Keratinocyte (primary cell): Measurements from ENCODE around the gene GBP3. TPM values are rescaled to one million over a fixed set of nuclear protein-coding genes. Genes with fewer than 3 reads are reported as not detected.
"Not testable (repeated sequence)": the region's sequence is repeated elsewhere in the genome, so short reads cannot be mapped to it uniquely, and the experiment has no call there.

ENCODE experiments used
- DNase-seq: peaks from one replicate; pipeline ENCODE4 v3.0.0-alpha.2; 2011; ENCODE audit warnings: low read depth, missing footprints, low spot score
- FAIRE-seq: peaks from 2 replicates; lab custom pipeline; 2011; peaks lifted over from hg19 to GRCh38; lab: Jason Lieb, UNC
- H2AFZ ChIP-seq: 2 replicates; pipeline ENCODE4 v1.6.0; 2012; ENCODE audit warnings: low read length, control low read depth, inconsistent platforms; ENCODE audit not compliant: control insufficient read depth
- H3K27ac ChIP-seq: 2 replicates; pipeline ENCODE4 v1.5.1; 2011; ENCODE audit warnings: low read length; ENCODE audit not compliant: control insufficient read depth, insufficient read depth
- H3K27me3 ChIP-seq: 3 replicates; pipeline ENCODE4 v1.6.0; 2011; ENCODE audit warnings: low read length; ENCODE audit not compliant: control insufficient read depth, insufficient read depth; ENCODE audit errors: extremely low read depth
- H3K36me3 ChIP-seq, 2 experiments: 2 replicates in 1 of 2; 3 replicates in 1 of 2; pipeline ENCODE4 v1.5.1; 2011; ENCODE audit warnings: low read length in 2 of 2, mild to moderate bottlenecking in 1 of 2; ENCODE audit not compliant: control insufficient read depth in 2 of 2, insufficient read depth in 2 of 2; ENCODE audit errors: extremely low read depth in 1 of 2
- H3K4me1 ChIP-seq: 3 replicates; pipeline ENCODE4 v1.5.1; 2011; ENCODE audit warnings: low read length; ENCODE audit not compliant: control insufficient read depth, insufficient read depth; ENCODE audit errors: extremely low read depth
- H3K4me2 ChIP-seq: 3 replicates; pipeline ENCODE4 v1.6.0; 2011; ENCODE audit warnings: low read depth, low read length; ENCODE audit not compliant: control insufficient read depth, insufficient read depth; ENCODE audit errors: extremely low read depth
- H3K4me3 ChIP-seq, 3 experiments: fragments of 200-600 bp in 1 of 3; sonication (generic) in 1 of 3; 2 replicates in 2 of 3; 3 replicates in 1 of 3; pipeline ENCODE4 v1.5.1; 2011 to 2016; ENCODE audit warnings: low read length in 3 of 3, mild to moderate bottlenecking in 3 of 3, control low read depth in 2 of 3, inconsistent platforms in 1 of 3, low read depth in 1 of 3, mixed read lengths in 1 of 3, mixed run types in 1 of 3, moderate library complexity in 1 of 3; ENCODE audit not compliant: control insufficient read depth in 2 of 3, insufficient read depth in 2 of 3; ENCODE audit errors: extremely low read depth in 1 of 3
- H3K79me2 ChIP-seq: 2 replicates; pipeline ENCODE4 v1.6.0; 2012; ENCODE audit warnings: low read length; ENCODE audit not compliant: control insufficient read depth, insufficient read depth
- H3K9ac ChIP-seq: 3 replicates; pipeline ENCODE4 v1.6.0; 2011; ENCODE audit warnings: low read length; ENCODE audit not compliant: control insufficient read depth, insufficient read depth; ENCODE audit errors: extremely low read depth
- H3K9me1 ChIP-seq: 3 replicates; pipeline ENCODE4 v1.6.0; 2011; ENCODE audit warnings: low read length; ENCODE audit not compliant: control insufficient read depth, insufficient read depth; ENCODE audit errors: extremely low read depth
- H3K9me3 ChIP-seq: 2 replicates; pipeline ENCODE4 v1.5.1; 2012; ENCODE audit warnings: low read depth, low read length; ENCODE audit not compliant: control insufficient read depth
- H4K20me1 ChIP-seq: 3 replicates; pipeline ENCODE4 v1.6.0; 2011; ENCODE audit warnings: low read length; ENCODE audit not compliant: control insufficient read depth, insufficient read depth; ENCODE audit errors: extremely low read depth
- CTCF ChIP-seq, 3 experiments: IDR thresholded peaks in 1 of 3; conservative IDR thresholded peaks in 1 of 3; optimal IDR thresholded peaks in 1 of 3; 2 replicates in 2 of 3; 3 replicates in 1 of 3; pipeline versions ENCODE3 to v1.5.1; 2011; ENCODE audit warnings: low read length in 3 of 3, mild to moderate bottlenecking in 3 of 3, moderate library complexity in 2 of 3, control low read depth in 1 of 3, inconsistent platforms in 1 of 3; ENCODE audit not compliant: insufficient read depth in 2 of 3; ENCODE audit errors: extremely low read depth in 1 of 3
- EZH2 ChIP-seq: IDR thresholded peaks from one replicate; pipeline ENCODE4 v1.6.1; 2012; ENCODE audit warnings: inconsistent platforms, mild to moderate bottlenecking, low read length, moderate library complexity
- dilution Hi-C: fragments of 300-500 bp; cut with MboI; formaldehyde crosslinking; loops from one replicate; pipeline ENCODE4 v1.7.0; 2020; ENCODE audit warnings: low sequenced_read_pairs; ENCODE audit not compliant: extremely low pct_ligation_motif_present
- polyA plus RNA-seq, 5 experiments: library from polyadenylated mRNA; depleted of rRNA in 3 of 5; stranded (reverse) in 3 of 5; stranded (forward) in 1 of 5; unstranded in 1 of 5; fragments of >200 nt; gene quantifications; 1 replicate in 1 of 5; 2 replicates in 3 of 5; 3 replicates in 1 of 5; pipeline versions ENCODE4 v1.2.1 to v1.2.3, GENCODE V29; 2011 to 2012; ENCODE audit warnings: missing spikeins in 2 of 5, low read depth in 1 of 5, low replicate concordance in 1 of 5

GBP3 gene
- polyA plus RNA-seq, 1 donor (not counting 4 experiments of a cell fraction or from before 2014, with no cell fraction given): 42.6 TPM

- peaks cover 32% of the 10 kb centered on the region for H3K79me2 ChIP-seq
- DNase-seq (no peak), FAIRE-seq (no peak)
- no peaks in the 10 kb centered on the region for H4K20me1 ChIP-seq
- TF ChIP-seq CTCF (optimal IDR thresholded peaks at IDR 0.05 in 1 of 3, IDR thresholded peaks at IDR 0.05 in 1 of 3, conservative IDR thresholded peaks at IDR 0.05 in 1 of 3; ENCODE audit: extremely low read depth in 1 of 3, insufficient read depth in 2 of 3, low read length in 3 of 3) (no peak), EZH2 (no peak)
- H3K4me2 ChIP-seq: no peak overlapping the region
- no peaks in the 10 kb centered on the region for H3K27me3 ChIP-seq
- H3K9me1 ChIP-seq: no peaks in the 10 kb centered on the region
- H3K9ac ChIP-seq: no peak overlapping the region
- no peak overlapping the region for H2AFZ ChIP-seq
- no peaks in the 10 kb centered on the region for H3K9me3 ChIP-seq
- H3K4me1 ChIP-seq: peaks cover 3% of the 10 kb centered on the region
- H3K27ac ChIP-seq: no peak overlapping the region
- no peak overlapping the region for H3K4me3 ChIP-seq
- H3K36me3 ChIP-seq: peaks cover 0 to 5% of the 10 kb centered on the region in 2 experiments
- dilution Hi-C loops: no loop called here
Observed at GRCh38 chr1:88979054-88979748, 43.5 kb downstream of the GBP3 start.

- H3K4me1 ChIP-seq: no peaks in the 10 kb centered on the region
- H3K4me2 ChIP-seq: no peak overlapping the region
- no peak for FAIRE-seq
- dilution Hi-C loops: no loop called here
- no peaks in the 10 kb centered on the region for H3K27me3 ChIP-seq
- H2AFZ ChIP-seq: no peak overlapping the region
- no peak overlapping the region for H3K9ac ChIP-seq
- no peaks in the 10 kb centered on the region for H3K9me1 ChIP-seq
- H3K79me2 ChIP-seq: peaks cover 12% of the 10 kb centered on the region
- no peaks in the 10 kb centered on the region for H3K9me3 ChIP-seq
- H4K20me1 ChIP-seq: no peaks in the 10 kb centered on the region
- H3K36me3 ChIP-seq: peaks cover 0 to 2% of the 10 kb centered on the region in 2 experiments
- no peak overlapping the region for H3K4me3 ChIP-seq
- TF ChIP-seq CTCF (optimal IDR thresholded peaks at IDR 0.05 in 1 of 3, IDR thresholded peaks at IDR 0.05 in 1 of 3, conservative IDR thresholded peaks at IDR 0.05 in 1 of 3; ENCODE audit: extremely low read depth in 1 of 3, insufficient read depth in 2 of 3, low read length in 3 of 3): no peak
- no peak for TF ChIP-seq EZH2
- DNase-seq: no peak
- no peak overlapping the region for H3K27ac ChIP-seq
Observed at GRCh38 chr1:88976235-88976634, 46.4 kb downstream of the GBP3 start.

GRCh38 chr1:88974616-88975172 is 48.0 kb downstream of the GBP3 start:
- H3K27me3 ChIP-seq, H3K4me2 ChIP-seq, H3K79me2 ChIP-seq, H3K4me3 ChIP-seq, H3K9ac ChIP-seq, dilution Hi-C loops, H4K20me1 ChIP-seq, H3K4me1 ChIP-seq, H3K27ac ChIP-seq, H3K9me1 ChIP-seq, DNase-seq, H3K36me3 ChIP-seq, H3K9me3 ChIP-seq, FAIRE-seq, H2AFZ ChIP-seq: not testable (repeated sequence)
